ENCODE measurements around the gene EPN3. TPM values are rescaled to one million over a fixed set of nuclear protein-coding genes. Genes with fewer than 3 reads are reported as not detected.

EPN3 gene
- total and polyA plus RNA-seq, 2 experiments from 2014 or later: 2.7 to 11.5 TPM

- Histone ChIP-seq H3K27me3 (no peaks in the 10 kb centered on the region), H2AFZ (no peak overlapping the region), H3K4me1 (ENCODE audit: insufficient read depth) (peaks cover 3% of the 10 kb centered on the region), H3K36me3 (replicated peaks; ENCODE audit: insufficient read depth, low read depth) (no peaks in the 10 kb centered on the region), H3K4me3 (no peak overlapping the region), H3K4me2 (no peak overlapping the region), H3K27ac (no peak overlapping the region), H4K20me1 (ENCODE audit: insufficient read depth, poor library complexity, severe bottlenecking) (no peaks in the 10 kb centered on the region), H3K9me2 (replicated peaks; ENCODE audit: insufficient read depth) (no peaks in the 10 kb centered on the region), H3K79me2 (no peaks in the 10 kb centered on the region), H3K9me3 (ENCODE audit: low read depth) (no peaks in the 10 kb centered on the region)
- TF ChIP-seq EZH2phosphoT487 (IDR thresholded peaks at IDR 0.05; ENCODE audit: low read depth, severe bottlenecking, unreplicated experiment) (no peak), CTCF (IDR thresholded peaks at IDR 0.05; ENCODE audit: poor library complexity) (no peak), EZH2 (IDR thresholded peaks at IDR 0.05; ENCODE audit: borderline replicate concordance) (no peak)
- 88% methylated on average over 17 of the region's 17 CpGs for WGBS (ENCODE audit: low lambda C conversion rate, missing lambda C conversion rate)
- no peak for DNase-seq (ENCODE audit: low spot score)
Observed at GRCh38 chr17:50487213-50488096, 45.1 kb upstream of the EPN3 start.

- no peak overlapping the region for H3K4me2 ChIP-seq
- no peaks in the 10 kb centered on the region for H3K79me2 ChIP-seq
- H3K4me3 ChIP-seq: no peak overlapping the region
- no peak overlapping the region for H2AFZ ChIP-seq
- DNase-seq (ENCODE audit: low spot score): no peak
- H3K27ac ChIP-seq: no peak overlapping the region
- H3K9me2 ChIP-seq (replicated peaks; ENCODE audit: insufficient read depth): no peaks in the 10 kb centered on the region
- H3K36me3 ChIP-seq (replicated peaks; ENCODE audit: insufficient read depth, low read depth): no peaks in the 10 kb centered on the region
- TF ChIP-seq EZH2phosphoT487 (IDR thresholded peaks at IDR 0.05; ENCODE audit: low read depth, severe bottlenecking, unreplicated experiment) (no peak), CTCF (IDR thresholded peaks at IDR 0.05; ENCODE audit: poor library complexity) (no peak), EZH2 (IDR thresholded peaks at IDR 0.05; ENCODE audit: borderline replicate concordance) (no peak)
- WGBS (ENCODE audit: low lambda C conversion rate, missing lambda C conversion rate): 90% methylated on average over 2 of the region's 2 CpGs
- H3K4me1 ChIP-seq (ENCODE audit: insufficient read depth): no peaks in the 10 kb centered on the region
- H3K27me3 ChIP-seq: no peaks in the 10 kb centered on the region
- no peaks in the 10 kb centered on the region for H3K9me3 ChIP-seq (ENCODE audit: low read depth)
- H4K20me1 ChIP-seq (ENCODE audit: insufficient read depth, poor library complexity, severe bottlenecking): no peaks in the 10 kb centered on the region
Observed at GRCh38 chr17:50488880-50489279, 43.7 kb upstream of the EPN3 start.

- 79% methylated on average over 1 of the region's 1 CpG for WGBS (ENCODE audit: low lambda C conversion rate, missing lambda C conversion rate)
- Histone ChIP-seq H4K20me1 (ENCODE audit: insufficient read depth, poor library complexity, severe bottlenecking) (no peaks in the 10 kb centered on the region), H3K4me1 (ENCODE audit: insufficient read depth) (no peaks in the 10 kb centered on the region), H3K27me3 (no peaks in the 10 kb centered on the region), H2AFZ (no peak overlapping the region), H3K9me3 (ENCODE audit: low read depth) (no peaks in the 10 kb centered on the region), H3K36me3 (replicated peaks; ENCODE audit: insufficient read depth, low read depth) (no peaks in the 10 kb centered on the region), H3K4me3 (no peak overlapping the region), H3K27ac (no peak overlapping the region), H3K79me2 (no peaks in the 10 kb centered on the region), H3K9me2 (replicated peaks; ENCODE audit: insufficient read depth) (no peaks in the 10 kb centered on the region), H3K4me2 (no peak overlapping the region)
- TF ChIP-seq EZH2 (IDR thresholded peaks at IDR 0.05; ENCODE audit: borderline replicate concordance) (no peak), CTCF (IDR thresholded peaks at IDR 0.05; ENCODE audit: poor library complexity) (no peak)
- DNase-seq (ENCODE audit: low spot score): no peak
Observed at GRCh38 chr17:50491505-50491904, 41.0 kb upstream of the EPN3 start.
